ENCODE data around the gene ZAR1L.

- TF ChIP-seq TARDBP (IDR thresholded peaks at IDR 0.05), result no peak
- no peak for TF ChIP-seq BHLHE40 (IDR thresholded peaks at IDR 0.05; ENCODE audit: borderline replicate concordance)
- no peak for TF ChIP-seq FOXK2 (IDR thresholded peaks at IDR 0.05)
These were observed 29.6 kb downstream of the ZAR1L start for GRCh38 chr13:32285633-32285965.

Measured in HEK293T (cell line).